ENCODE results near the gene RAD51B.

DNA sequence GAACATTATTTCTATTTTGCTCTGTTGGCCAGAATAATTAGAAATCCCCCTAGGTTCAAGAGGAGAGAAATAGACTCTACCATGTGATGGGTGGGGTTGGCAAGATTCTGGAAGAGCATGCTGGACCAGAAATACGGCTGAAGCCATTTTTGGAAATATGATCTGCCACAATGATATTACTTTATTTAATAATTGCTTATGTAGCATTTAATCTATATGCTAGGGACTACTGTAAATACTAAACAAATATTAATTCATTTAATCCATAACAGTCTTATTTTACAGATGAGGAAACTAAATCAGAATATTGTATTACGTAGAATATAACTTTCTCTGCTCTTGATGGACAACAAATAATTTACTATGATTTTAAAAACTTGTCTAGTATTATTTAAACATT is 193.7 kb downstream of the RAD51B start:
- TF ChIP-seq, protein P1, sequence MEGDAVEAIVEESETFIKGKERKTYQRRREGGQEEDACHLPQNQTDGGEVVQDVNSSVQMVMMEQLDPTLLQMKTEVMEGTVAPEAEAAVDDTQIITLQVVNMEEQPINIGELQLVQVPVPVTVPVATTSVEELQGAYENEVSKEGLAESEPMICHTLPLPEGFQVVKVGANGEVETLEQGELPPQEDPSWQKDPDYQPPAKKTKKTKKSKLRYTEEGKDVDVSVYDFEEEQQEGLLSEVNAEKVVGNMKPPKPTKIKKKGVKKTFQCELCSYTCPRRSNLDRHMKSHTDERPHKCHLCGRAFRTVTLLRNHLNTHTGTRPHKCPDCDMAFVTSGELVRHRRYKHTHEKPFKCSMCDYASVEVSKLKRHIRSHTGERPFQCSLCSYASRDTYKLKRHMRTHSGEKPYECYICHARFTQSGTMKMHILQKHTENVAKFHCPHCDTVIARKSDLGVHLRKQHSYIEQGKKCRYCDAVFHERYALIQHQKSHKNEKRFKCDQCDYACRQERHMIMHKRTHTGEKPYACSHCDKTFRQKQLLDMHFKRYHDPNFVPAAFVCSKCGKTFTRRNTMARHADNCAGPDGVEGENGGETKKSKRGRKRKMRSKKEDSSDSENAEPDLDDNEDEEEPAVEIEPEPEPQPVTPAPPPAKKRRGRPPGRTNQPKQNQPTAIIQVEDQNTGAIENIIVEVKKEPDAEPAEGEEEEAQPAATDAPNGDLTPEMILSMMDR (IDR thresholded peaks at IDR 0.05) = no peak
- no peak for TF ChIP-seq POLR2A (IDR thresholded peaks at IDR 0.05)

Measured in thyroid gland (tissue), 4 donors.